Trophoblast cell (in vitro differentiated cells and primary cell): ENCODE results near the gene LRCH1.
A peak's percentile ranks its signal among the peaks of the same experiment; 100 is the strongest.

Source experiments
- DNase-seq, 2 donors: peaks; one replicate each; pipeline ENCODE4 v3.0.0-alpha.2; 2016
- H2AFZ ChIP-seq: 2 replicates; pipeline ENCODE4 v1.6.1; 2013; ENCODE audit warnings: low read length, moderate library complexity, mild to moderate bottlenecking; ENCODE audit not compliant: insufficient read depth, poor library complexity
- H2AK5ac ChIP-seq: 2 replicates; pipeline ENCODE4 v1.6.1; 2013; ENCODE audit warnings: mild to moderate bottlenecking, low read length
- H2BK120ac ChIP-seq: 2 replicates; pipeline ENCODE4 v1.6.1; 2013; ENCODE audit warnings: low read length, mild to moderate bottlenecking, moderate library complexity; ENCODE audit not compliant: insufficient read depth, poor library complexity
- H2BK12ac ChIP-seq: 2 replicates; pipeline ENCODE4 v1.6.1; 2013; ENCODE audit warnings: mild to moderate bottlenecking, low read length, moderate library complexity
- H2BK5ac ChIP-seq: 2 replicates; pipeline ENCODE4 v1.6.1; 2013; ENCODE audit warnings: low read length, low read depth, moderate library complexity, mild to moderate bottlenecking; ENCODE audit not compliant: poor library complexity
- H3K14ac ChIP-seq: 2 replicates; pipeline ENCODE4 v1.6.1; 2013; ENCODE audit warnings: mild to moderate bottlenecking, low read length
- H3K18ac ChIP-seq: 2 replicates; pipeline ENCODE4 v1.6.1; 2013; ENCODE audit warnings: mild to moderate bottlenecking, low read length
- H3K23ac ChIP-seq: 2 replicates; pipeline ENCODE4 v1.6.1; 2013; ENCODE audit warnings: low read length
- H3K27ac ChIP-seq: 2 replicates; pipeline ENCODE4 v1.5.1; 2013; ENCODE audit warnings: low read depth, mild to moderate bottlenecking, inconsistent platforms, low read length, moderate library complexity
- H3K27me3 ChIP-seq: 2 replicates; pipeline ENCODE4 v1.6.1; 2013; ENCODE audit warnings: inconsistent platforms, mild to moderate bottlenecking, low read length, moderate library complexity; ENCODE audit not compliant: insufficient read depth
- H3K36me3 ChIP-seq, 2 experiments: 1 replicate in 1 of 2; 2 replicates in 1 of 2; pipeline ENCODE4 v1.6.1; 2013; ENCODE audit warnings: low read length in 2 of 2, mild to moderate bottlenecking in 2 of 2, moderate library complexity in 1 of 2; ENCODE audit not compliant: insufficient read depth in 2 of 2, control insufficient read depth in 1 of 2
- H3K4ac ChIP-seq: 2 replicates; pipeline ENCODE4 v1.6.1; 2013; ENCODE audit warnings: low read depth, mild to moderate bottlenecking, low read length, moderate library complexity
- H3K4me1 ChIP-seq, 2 experiments: 1 replicate in 1 of 2; 2 replicates in 1 of 2; pipeline ENCODE4 v1.6.1; 2013; ENCODE audit warnings: low read length in 2 of 2, mild to moderate bottlenecking in 2 of 2, moderate library complexity in 1 of 2; ENCODE audit not compliant: insufficient read depth in 2 of 2, control insufficient read depth in 1 of 2
- H3K4me2 ChIP-seq: 2 replicates; pipeline ENCODE4 v1.6.1; 2013; ENCODE audit warnings: inconsistent platforms, mild to moderate bottlenecking, low read length, moderate library complexity
- H3K4me3 ChIP-seq: 2 replicates; pipeline ENCODE4 v1.5.1; 2013; ENCODE audit warnings: mild to moderate bottlenecking, low read depth, low read length, inconsistent platforms
- H3K79me1 ChIP-seq: one replicate; pipeline ENCODE4 v1.6.1; 2013; ENCODE audit warnings: low read length
- H3K79me2 ChIP-seq: 2 replicates; pipeline ENCODE4 v1.6.1; 2013; ENCODE audit warnings: low read length, mild to moderate bottlenecking; ENCODE audit not compliant: control insufficient read depth, insufficient read depth, poor library complexity
- H3K9ac ChIP-seq: 2 replicates; pipeline ENCODE4 v1.6.1; 2013; ENCODE audit warnings: mild to moderate bottlenecking, low read length
- H3K9me3 ChIP-seq: 2 replicates; pipeline ENCODE4 v1.6.1; 2013; ENCODE audit warnings: low read depth, mild to moderate bottlenecking, control low read depth, inconsistent platforms, low read length; ENCODE audit not compliant: insufficient read depth
- H4K12ac ChIP-seq: 2 replicates; pipeline ENCODE4 v1.6.1; 2013; ENCODE audit warnings: low read depth, mild to moderate bottlenecking, low read length, moderate library complexity
- H4K8ac ChIP-seq: 2 replicates; pipeline ENCODE4 v1.6.1; 2013; ENCODE audit warnings: low read depth, mild to moderate bottlenecking, low read length, moderate library complexity
- H4K91ac ChIP-seq: one replicate; pipeline ENCODE4 v1.6.1; 2013; ENCODE audit warnings: low read depth, mild to moderate bottlenecking, low read length, moderate library complexity
- WGBS: extraction: QIAGEN DNeasy Blood & Tissue Kit; methylation state at CpG from one replicate; pipeline ENCODE4 v1.1.7; 2013; ENCODE audit warnings: missing lambda C conversion rate; ENCODE audit not compliant: insufficient read length, insufficient coverage; ENCODE audit errors: extremely low coverage; 5-methylcytosine and 5-hydroxymethylcytosine counted together

Gene LRCH1

GRCh38 chr13:46668931-46669525 is 116.1 kb downstream of the LRCH1 start:
- Histone ChIP-seq H2BK12ac (no peak overlapping the region), H3K9ac (no peak overlapping the region), H2BK5ac (no peak overlapping the region), H3K36me3 (peaks cover 9 to 12% of the 10 kb centered on the region in 2 experiments), H3K9me3 (no peaks in the 10 kb centered on the region), H3K23ac (no peak overlapping the region), H3K4me3 (no peak overlapping the region), H4K12ac (no peak overlapping the region), H3K79me2 (no peaks in the 10 kb centered on the region), H3K4me2 (no peak overlapping the region), H3K14ac (no peak overlapping the region), H3K79me1 (no peaks in the 10 kb centered on the region), H3K4me1 (peaks cover 9 to 11% of the 10 kb centered on the region in 2 experiments), H3K4ac (no peak overlapping the region), H3K27ac (no peak overlapping the region), H2AFZ (no peak overlapping the region), H2AK5ac (no peak overlapping the region), H4K8ac (no peak overlapping the region), H2BK120ac (no peak overlapping the region), H4K91ac (no peak overlapping the region), H3K27me3 (no peaks in the 10 kb centered on the region), H3K18ac (no peak overlapping the region)
- DNase-seq = no peak
- WGBS = no CpG with 5 or more reads among the region's 6 CpGs

- Histone ChIP-seq H3K4me3 (no peak overlapping the region), H2BK120ac (no peak overlapping the region), H3K9me3 (no peaks in the 10 kb centered on the region), H3K4ac (no peak overlapping the region), H3K14ac (no peak overlapping the region), H3K4me2 (no peak overlapping the region), H3K4me1 (peaks cover 1 to 4% of the 10 kb centered on the region in 2 experiments), H4K91ac (no peak overlapping the region), H3K36me3 (peaks cover 9 to 12% of the 10 kb centered on the region in 2 experiments), H2AFZ (no peak overlapping the region), H3K18ac (no peak overlapping the region), H2BK12ac (no peak overlapping the region), H3K23ac (no peak overlapping the region), H4K12ac (no peak overlapping the region), H4K8ac (no peak overlapping the region), H2BK5ac (no peak overlapping the region), H3K27ac (no peak overlapping the region), H3K9ac (no peak overlapping the region), H3K79me2 (no peaks in the 10 kb centered on the region), H3K27me3 (no peaks in the 10 kb centered on the region), H3K79me1 (peaks cover 2% of the 10 kb centered on the region), H2AK5ac (no peak overlapping the region)
- DNase-seq = no peak
- WGBS = no CpG with 5 or more reads among the region's 15 CpGs
These were observed 119.5 kb downstream of the LRCH1 start for GRCh38 chr13:46672338-46673090.

DNA sequence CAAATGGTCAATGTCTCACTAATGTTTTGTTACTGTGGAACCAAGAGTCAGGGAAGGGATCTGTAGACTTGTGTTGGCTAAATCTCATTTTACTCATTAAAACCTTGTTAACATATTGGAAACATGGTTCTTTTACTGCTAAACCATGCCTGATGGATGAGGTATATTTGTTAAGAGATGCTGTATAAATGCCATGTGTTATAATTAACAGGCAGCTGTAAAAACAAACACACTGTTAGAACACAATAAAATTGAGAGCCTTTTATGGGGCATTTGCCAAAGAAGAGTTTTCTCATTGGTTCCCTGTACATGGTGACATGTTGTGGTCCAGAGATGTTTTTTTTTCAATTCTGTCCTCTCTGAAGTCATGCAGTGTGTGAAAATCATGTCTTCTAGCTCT is 122.0 kb downstream of the LRCH1 start:
- no peak overlapping the region for H4K91ac ChIP-seq
- no peak overlapping the region for H3K9ac ChIP-seq
- H3K79me1 ChIP-seq = peaks cover 2% of the 10 kb centered on the region
- H3K9me3 ChIP-seq = no peaks in the 10 kb centered on the region
- no peak overlapping the region for H3K18ac ChIP-seq
- H3K4me1 ChIP-seq = peaks cover 1 to 7% of the 10 kb centered on the region in 2 experiments
- no peak overlapping the region for H3K27ac ChIP-seq
- H3K27me3 ChIP-seq = no peaks in the 10 kb centered on the region
- no peak overlapping the region for H3K4me2 ChIP-seq
- no peaks in the 10 kb centered on the region for H3K79me2 ChIP-seq
- H2AFZ ChIP-seq = no peak overlapping the region
- H2BK5ac ChIP-seq = no peak overlapping the region
- no peak overlapping the region for H2AK5ac ChIP-seq
- peaks cover 7 to 12% of the 10 kb centered on the region in 2 experiments for H3K36me3 ChIP-seq
- H3K14ac ChIP-seq = no peak overlapping the region
- no peak overlapping the region for H3K4me3 ChIP-seq
- H3K4ac ChIP-seq = peak overlapping the region; percentile 33
- no peak overlapping the region for H3K23ac ChIP-seq
- H4K8ac ChIP-seq = no peak overlapping the region
- no peak overlapping the region for H2BK120ac ChIP-seq
- DNase-seq = no peak
- no peak overlapping the region for H4K12ac ChIP-seq
- no peak overlapping the region for H2BK12ac ChIP-seq

- WGBS = no CpG with 5 or more reads among the region's 3 CpGs
These were observed 123.4 kb downstream of the LRCH1 start for GRCh38 chr13:46676378-46676725.

More at GRCh38 chr13:46676378-46676725, 123.4 kb downstream of the LRCH1 start:
- Histone ChIP-seq H3K9me3 (no peaks in the 10 kb centered on the region), H3K4ac (no peak overlapping the region), H4K12ac (no peak overlapping the region), H3K4me1 (peaks cover 1 to 7% of the 10 kb centered on the region in 2 experiments), H3K27ac (no peak overlapping the region), H3K23ac (no peak overlapping the region), H2BK12ac (no peak overlapping the region), H4K8ac (no peak overlapping the region), H3K79me1 (peaks cover 2% of the 10 kb centered on the region), H3K79me2 (no peaks in the 10 kb centered on the region), H3K14ac (no peak overlapping the region), H3K9ac (no peak overlapping the region), H2AK5ac (no peak overlapping the region), H2BK5ac (no peak overlapping the region), H3K27me3 (no peaks in the 10 kb centered on the region), H3K36me3 (peaks cover 3 to 5% of the 10 kb centered on the region in 2 experiments), H4K91ac (no peak overlapping the region), H2AFZ (no peak overlapping the region), H3K18ac (no peak overlapping the region), H3K4me3 (no peak overlapping the region), H2BK120ac (no peak overlapping the region), H3K4me2 (no peak overlapping the region)
- peak in 1 of 2 donors; percentile 32 for DNase-seq
